GM10847 (cell line): ENCODE results near the gene SLC18A3.

Source experiments
- POLR2A ChIP-seq: IDR thresholded peaks from 2 replicates; pipeline ENCODE4 v1.6.1; 2011; ENCODE audit not compliant: insufficient read length; ENCODE audit errors: extremely low read depth

Gene SLC18A3

GRCh38 chr10:49601857-49602256 lies 8.3 kb upstream of the SLC18A3 start:
- no peak for TF ChIP-seq POLR2A

- no peak for TF ChIP-seq POLR2A
Measured at GRCh38 chr10:49602380-49603023, 7.6 kb upstream of the SLC18A3 start.

- no peak for TF ChIP-seq POLR2A
Measured at GRCh38 chr10:49605216-49605938, 4.7 kb upstream of the SLC18A3 start.

- no peak for TF ChIP-seq POLR2A
Measured at GRCh38 chr10:49605939-49606509, 4.1 kb upstream of the SLC18A3 start.

GRCh38 chr10:49606981-49607535 lies 3.1 kb upstream of the SLC18A3 start:
- no peak for TF ChIP-seq POLR2A

- no peak for TF ChIP-seq POLR2A
Measured at GRCh38 chr10:49608166-49609005, 1.7 kb upstream of the SLC18A3 start.

- TF ChIP-seq POLR2A = no peak
Measured at GRCh38 chr10:49609006-49609282, 1.2 kb upstream of the SLC18A3 start.

- no peak for TF ChIP-seq POLR2A
Measured at GRCh38 chr10:49609283-49610113, 612 bp upstream of the SLC18A3 start.

- TF ChIP-seq POLR2A = no peak
Measured at GRCh38 chr10:49610458-49611165, 502 bp downstream of the SLC18A3 start.

GRCh38 chr10:49611166-49611815 lies 1.2 kb downstream of the SLC18A3 start:
- no peak for TF ChIP-seq POLR2A

GRCh38 chr10:49611816-49612512 lies 1.9 kb downstream of the SLC18A3 start:
- TF ChIP-seq POLR2A = no peak

- no peak for TF ChIP-seq POLR2A
Measured at GRCh38 chr10:49612513-49613164, 2.5 kb downstream of the SLC18A3 start.
